Measurements from ENCODE around the gene CNTNAP4. TPM values are rescaled to one million over a fixed set of nuclear protein-coding genes. Genes with fewer than 3 reads are reported as not detected.

Gene CNTNAP4
- total and polyA plus RNA-seq, 2 of the 8 experiments (the other 6 are each of a cell fraction or from before 2014, with no cell fraction given) = not detected

DNA sequence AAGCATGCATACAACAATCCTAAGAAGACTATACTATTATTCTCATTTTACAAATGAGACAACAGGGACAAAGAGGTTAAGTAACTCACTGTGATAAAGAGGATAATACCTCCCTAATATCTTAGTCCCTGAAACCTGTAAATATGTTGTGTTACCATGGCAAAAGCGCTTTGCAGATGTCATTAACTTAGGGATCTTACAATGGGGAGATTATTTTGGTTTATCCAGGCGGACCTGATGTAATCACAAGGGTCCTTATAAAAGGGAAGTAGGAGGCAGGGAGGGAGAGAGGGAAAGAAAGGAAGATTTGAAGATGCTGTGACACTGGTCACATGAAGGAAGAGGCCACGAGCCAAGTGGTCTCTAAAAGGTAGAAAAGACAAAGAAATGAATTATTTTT lies 164.7 kb downstream of the CNTNAP4 start:
- H2AFZ ChIP-seq (ENCODE audit: low read length) = no peak overlapping the region
- H4K20me1 ChIP-seq (replicated peaks in 1 of 2; ENCODE audit: control insufficient read depth in 1 of 2, insufficient read depth in 2 of 2, low read length in 2 of 2) = no peaks in the 10 kb centered on the region
- no peak overlapping the region for H3K4ac ChIP-seq (replicated peaks; ENCODE audit: insufficient read length, low read depth, low read length)
- H4K91ac ChIP-seq (replicated peaks; ENCODE audit: insufficient read length, low read length) = no peak overlapping the region
- 90% methylated on average over 3 of the region's 3 CpGs; no CpG with 5 or more reads in 1 of the 2 experiments for WGBS, 2 experiments (ENCODE audit: extremely low coverage in 1 of 2, insufficient coverage in 1 of 2, insufficient read length in 1 of 2, insufficient replicate concordance in 2 of 2, low coverage in 1 of 2, low lambda C conversion rate in 2 of 2, missing lambda C conversion rate in 1 of 2)
- TF ChIP-seq CREB1 (IDR thresholded peaks at IDR 0.05) (no peak), KDM1A (IDR thresholded peaks at IDR 0.05; ENCODE audit: borderline replicate concordance, low read length) (no peak), HDAC2 (IDR thresholded peaks at IDR 0.05; ENCODE audit: borderline replicate concordance in 1 of 2, low read depth in 2 of 2, low read length in 2 of 2) (no peak), CEBPB (IDR thresholded peaks at IDR 0.05; ENCODE audit: low read depth, low read length) (no peak)
- H2AK5ac ChIP-seq (ENCODE audit: low read depth, low read length) = no peak overlapping the region
- H3K79me1 ChIP-seq (ENCODE audit: low read depth, low read length) = no peaks in the 10 kb centered on the region
- H3K27ac ChIP-seq (ENCODE audit: low read depth, low read length) = no peak overlapping the region
- no peak overlapping the region for H3K4me2 ChIP-seq (ENCODE audit: insufficient read depth in 1 of 2, low read depth in 2 of 2, low read length in 2 of 2)
- H3K23ac ChIP-seq (ENCODE audit: insufficient read length) = no peak overlapping the region
- no peak overlapping the region for H4K5ac ChIP-seq (ENCODE audit: insufficient read length, low read depth, low read length)
- H3K9me3 ChIP-seq (ENCODE audit: insufficient read depth in 2 of 2, low read depth in 1 of 2, low read length in 1 of 2) = no peaks in the 10 kb centered on the region
- H4K8ac ChIP-seq (ENCODE audit: extremely low read depth, insufficient read depth, low read length) = no peak overlapping the region
- H3K18ac ChIP-seq (ENCODE audit: extremely low read depth, low read length) = no peak overlapping the region
- H2BK5ac ChIP-seq (ENCODE audit: low read depth, low read length) = no peak overlapping the region
- ChIA-PET POLR2A (ENCODE audit: partially characterized antibody) (no interaction called here), CTCF (ENCODE audit: partially characterized antibody) (no interaction called here)
- no peak overlapping the region for H2BK12ac ChIP-seq (ENCODE audit: low read depth, low read length)
- H2BK120ac ChIP-seq (replicated peaks; ENCODE audit: low read depth, low read length) = no peak overlapping the region
- no peaks in the 10 kb centered on the region for H3K79me2 ChIP-seq (ENCODE audit: control insufficient read depth in 1 of 2, insufficient read depth in 2 of 2, low read length in 2 of 2)
- no peak overlapping the region for H3K9ac ChIP-seq (replicated peaks in 1 of 4; ENCODE audit: extremely low read depth in 1 of 4, low read depth in 3 of 4, low read length in 3 of 4)
- H2BK15ac ChIP-seq (ENCODE audit: low read length) = no peak overlapping the region
- no peaks in the 10 kb centered on the region for H3K23me2 ChIP-seq (ENCODE audit: low read depth, low read length)
- H3K56ac ChIP-seq (replicated peaks; ENCODE audit: insufficient read length, low read depth, low read length) = no peak overlapping the region
- H3K4me1 ChIP-seq (replicated peaks in 1 of 4; ENCODE audit: control insufficient read depth in 3 of 4, insufficient read depth in 4 of 4, low read length in 3 of 4) = no peaks in the 10 kb centered on the region
- H2BK20ac ChIP-seq (ENCODE audit: low read length) = no peak overlapping the region
- no peak for DNase-seq (ENCODE audit: low read depth in 1 of 2, low spot score in 2 of 2)
- H3K14ac ChIP-seq (ENCODE audit: insufficient read length) = no peak overlapping the region
- H3K27me3 ChIP-seq (replicated peaks in 1 of 4; ENCODE audit: control insufficient read depth in 3 of 4, extremely low read depth in 1 of 4, insufficient read depth in 3 of 4, low read length in 3 of 4) = no peaks in the 10 kb centered on the region
- no peak for FAIRE-seq
- no peaks in the 10 kb centered on the region for H3K36me3 ChIP-seq (ENCODE audit: control insufficient read depth in 2 of 4, insufficient read depth in 4 of 4, low read length in 3 of 4)
- no peak overlapping the region for H3K4me3 ChIP-seq (ENCODE audit: extremely low read depth in 1 of 4, insufficient read depth in 2 of 4, low read depth in 3 of 4, low read length in 4 of 4)
